ENCODE data around the gene CNGB1. TPM values are rescaled to one million over a fixed set of nuclear protein-coding genes. Genes with fewer than 3 reads are reported as not detected.

The CNGB1 gene
- total and polyA plus RNA-seq, 4 donors = under 0.01 TPM; not detected in 2

- TF ChIP-seq MAX (IDR thresholded peaks at IDR 0.05) (peak; percentile 89), REST (IDR thresholded peaks at IDR 0.05) (no peak), ZBTB33 (IDR thresholded peaks at IDR 0.05) (peak; percentile 56), NR2F2 (IDR thresholded peaks at IDR 0.05) (peak; percentile 26), RAD21 (IDR thresholded peaks at IDR 0.05) (peak in 1 of 2 donors; percentile 34), EGR1 (IDR thresholded peaks at IDR 0.05; ENCODE audit: low read depth in 2 of 2) (peak; percentile 57 to 92), SP1 (IDR thresholded peaks at IDR 0.05) (peak; percentile 69), FOXA1 (IDR thresholded peaks at IDR 0.05) (no peak), RXRA (IDR thresholded peaks at IDR 0.05) (peak; percentile 67 to 85), CTCF (IDR thresholded peaks at IDR 0.05; ENCODE audit: low read depth, low read length, missing input control) (no peak), ATF3 (IDR thresholded peaks at IDR 0.05) (peak; percentile 72), HNF4G (IDR thresholded peaks at IDR 0.05) (peak; percentile 6), YY1 (IDR thresholded peaks at IDR 0.05) (peak; percentile 6), HNF4A (conservative IDR thresholded peaks at IDR 0.05) (peak; percentile 52), JUND (IDR thresholded peaks at IDR 0.05) (peak in 1 of 2 donors; percentile 6), GABPA (IDR thresholded peaks at IDR 0.05 in 1 of 2, conservative IDR thresholded peaks at IDR 0.05 in 1 of 2) (peak; percentile 18 to 36), TAF1 (conservative IDR thresholded peaks at IDR 0.05) (no peak), FOXA2 (IDR thresholded peaks at IDR 0.05) (peak; percentile 41)
- H3K27me3 ChIP-seq (ENCODE audit: control insufficient read depth in 4 of 4, insufficient read depth in 4 of 4, low read length in 3 of 4) = no peaks in the 10 kb centered on the region
- H3K36me3 ChIP-seq (ENCODE audit: control insufficient read depth in 4 of 4, insufficient read depth in 3 of 4, low read depth in 1 of 4, low read length in 3 of 4) = no peaks in the 10 kb centered on the region
- peak overlapping the region; percentile 56 to 82 for H3K9ac ChIP-seq (ENCODE audit: low read depth in 1 of 2, low read length in 2 of 2)
- 20% methylated on average over 17 of the region's 17 CpGs for WGBS
- DNase-seq (ENCODE audit: low spot score) = no peak
- peaks cover 22 to 54% (median 40%) of the 10 kb centered on the region in 4 donors for H3K4me1 ChIP-seq (ENCODE audit: control insufficient read depth in 4 of 4, insufficient read depth in 4 of 4, low read length in 3 of 4)
- no peak overlapping the region for H3K4me3 ChIP-seq (ENCODE audit: low read depth in 1 of 3, low read length in 3 of 3)
- peak overlapping the region; percentile 94 to 99 for H3K27ac ChIP-seq (ENCODE audit: low read depth in 1 of 2, low read length in 2 of 2)
- no peaks in the 10 kb centered on the region for H3K9me3 ChIP-seq (ENCODE audit: control insufficient read depth in 4 of 4, low read length in 3 of 4)
Measured at GRCh38 chr16:57893559-57894389, 77.2 kb downstream of the CNGB1 start.

Data from liver (tissue), 9 donors.